ENCODE data around the gene DMD. TPM values are rescaled to one million over a fixed set of nuclear protein-coding genes. Genes with fewer than 3 reads are reported as not detected.

The DMD gene
- total RNA-seq, 1 donor from 2014 or later, result 22.9 TPM

DNA sequence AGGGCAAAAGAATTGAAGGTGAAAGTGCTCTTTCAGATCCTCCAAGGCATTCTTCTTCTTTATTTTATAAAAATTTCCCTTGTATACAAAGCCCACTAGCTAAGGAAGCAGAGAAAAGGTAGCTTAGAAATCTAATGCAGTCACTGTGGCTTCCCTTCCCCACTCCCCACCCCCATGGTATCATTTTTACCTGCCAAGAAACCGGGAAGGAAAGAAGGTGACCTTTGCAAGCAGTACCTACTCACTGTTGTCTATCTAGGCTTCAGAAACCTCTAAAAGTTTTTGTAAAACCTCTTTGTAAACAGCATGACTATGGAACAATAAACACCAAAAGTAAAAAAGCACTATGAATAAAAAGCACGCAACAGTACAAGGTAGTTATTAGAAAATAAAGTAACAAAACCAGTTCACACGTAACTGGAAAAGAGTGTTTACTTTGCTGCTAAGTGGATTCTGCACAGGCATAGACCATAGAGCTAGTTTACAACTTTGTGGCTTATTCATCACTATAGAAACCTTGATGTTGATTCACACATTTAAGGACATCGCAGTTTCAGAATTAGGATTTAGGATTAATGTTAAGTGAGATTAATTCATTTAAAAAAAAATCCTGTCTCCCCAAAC, 2029.9 kb downstream of the DMD start:
- no peak overlapping the region for H3K27ac Mint-ChIP-seq
- peaks cover 11% of the 10 kb centered on the region for H3K4me1 Mint-ChIP-seq
- H3K9me3 Mint-ChIP-seq, result no peaks in the 10 kb centered on the region
- ChIA-PET CTCF (no interaction called here), POLR2A (no interaction called here)
- no peaks in the 10 kb centered on the region for H3K27me3 Mint-ChIP-seq
- TF ChIP-seq CTCF (IDR thresholded peaks at IDR 0.05), result no peak
- no peak overlapping the region for H3K4me3 Mint-ChIP-seq
- peaks cover 19% of the 10 kb centered on the region for H3K36me3 Mint-ChIP-seq (ENCODE audit: low read depth)
- ATAC-seq (ENCODE audit: low read depth), result no peak
- DNase-seq, result no peak
- intact Hi-C loops (cut with micrococcal nuclease), result no loop called here

GRCh38 chrX:31179203-31179602, 2032.1 kb downstream of the DMD start:
- no peak for DNase-seq
- Mint-ChIP-seq H3K36me3 (ENCODE audit: low read depth) (peaks cover 19% of the 10 kb centered on the region), H3K4me1 (peaks cover 11% of the 10 kb centered on the region), H3K27ac (no peak overlapping the region), H3K27me3 (no peaks in the 10 kb centered on the region), H3K4me3 (no peak overlapping the region), H3K9me3 (no peaks in the 10 kb centered on the region)
- intact Hi-C loops (cut with micrococcal nuclease), result no loop called here
- ChIA-PET CTCF (no interaction called here), POLR2A (no interaction called here)
- TF ChIP-seq CTCF (IDR thresholded peaks at IDR 0.05), result no peak
- no peak for ATAC-seq (ENCODE audit: low read depth)

DNA sequence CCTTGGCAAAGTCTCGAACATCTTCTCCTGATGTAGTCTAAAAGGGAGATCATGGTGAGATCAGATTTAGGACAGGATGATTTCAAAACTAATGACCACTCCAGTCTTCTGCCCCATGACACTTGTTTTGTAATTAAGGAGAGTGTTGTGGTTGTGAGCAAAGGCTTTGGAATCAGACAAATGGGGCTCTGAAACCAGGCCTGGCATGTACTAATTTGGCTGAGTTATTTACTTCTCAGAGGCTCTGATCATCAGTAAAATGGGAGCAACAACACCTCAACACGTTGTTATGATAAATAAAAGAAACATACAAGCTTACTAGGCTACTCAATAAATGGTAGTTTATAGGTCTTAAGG, 2032.6 kb downstream of the DMD start:
- Mint-ChIP-seq H3K4me1 (peaks cover 11% of the 10 kb centered on the region), H3K27me3 (no peaks in the 10 kb centered on the region), H3K9me3 (no peaks in the 10 kb centered on the region), H3K36me3 (ENCODE audit: low read depth) (peaks cover 20% of the 10 kb centered on the region), H3K4me3 (no peak overlapping the region), H3K27ac (no peak overlapping the region)
- no peak for DNase-seq
- intact Hi-C loops (cut with micrococcal nuclease), result no loop called here
- CTCF ChIA-PET, result no interaction called here
- no peak for ATAC-seq (ENCODE audit: low read depth)
- POLR2A ChIA-PET, result interaction anchor here (0.7 kb wide), 1 partner anchor 58 kb away, joined by 3 read pairs; no protein-coding TSS in a partner anchor
- no peak for TF ChIP-seq CTCF (IDR thresholded peaks at IDR 0.05)

DNA sequence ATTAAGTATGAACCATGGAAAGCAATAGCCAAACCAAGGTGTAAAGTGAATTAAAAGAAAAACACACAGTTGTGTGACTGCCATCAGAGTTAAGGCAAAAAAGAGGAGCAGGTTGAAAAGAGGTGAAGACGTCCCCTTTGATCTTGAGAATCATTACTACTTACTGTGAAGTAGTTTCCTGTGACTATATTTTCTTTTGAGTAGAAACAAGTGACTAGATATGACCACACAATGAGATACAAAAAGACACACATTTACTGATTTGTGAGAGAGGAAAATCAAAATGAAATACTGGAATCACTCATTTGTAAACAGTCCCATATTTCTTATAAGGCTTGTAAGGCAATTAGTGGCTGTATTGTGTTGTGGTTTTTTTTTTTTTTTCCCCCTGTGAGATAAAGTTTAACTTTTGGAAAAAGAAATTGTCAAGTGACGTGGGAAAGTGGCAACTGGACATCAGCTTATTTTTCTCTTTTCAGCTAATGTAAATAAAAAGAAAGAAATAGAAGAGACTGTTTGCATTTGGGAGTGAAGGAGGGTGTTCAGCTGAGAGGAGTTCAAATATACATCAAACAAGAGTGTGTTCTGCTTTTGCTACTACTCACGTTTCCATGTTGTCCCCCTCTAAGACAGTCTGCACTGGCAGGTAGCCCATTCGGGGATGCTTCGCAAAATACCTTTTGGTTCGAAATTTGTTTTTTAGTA, 2033.1 kb downstream of the DMD start:
- ChIA-PET POLR2A (interaction anchor here (0.7 kb wide), 1 partner anchor 58 kb away, joined by 3 read pairs; no protein-coding TSS in a partner anchor), CTCF (no interaction called here)
- H3K9me3 Mint-ChIP-seq, result no peaks in the 10 kb centered on the region
- H3K27me3 Mint-ChIP-seq, result no peaks in the 10 kb centered on the region
- H3K4me1 Mint-ChIP-seq, result peaks cover 11% of the 10 kb centered on the region
- H3K27ac Mint-ChIP-seq, result no peak overlapping the region
- no peak overlapping the region for H3K4me3 Mint-ChIP-seq
- intact Hi-C loops (cut with micrococcal nuclease), result no loop called here
- DNase-seq (no peak), ATAC-seq (ENCODE audit: low read depth) (no peak)
- no peak for TF ChIP-seq CTCF (IDR thresholded peaks at IDR 0.05)
- peaks cover 20% of the 10 kb centered on the region for H3K36me3 Mint-ChIP-seq (ENCODE audit: low read depth)

DNA sequence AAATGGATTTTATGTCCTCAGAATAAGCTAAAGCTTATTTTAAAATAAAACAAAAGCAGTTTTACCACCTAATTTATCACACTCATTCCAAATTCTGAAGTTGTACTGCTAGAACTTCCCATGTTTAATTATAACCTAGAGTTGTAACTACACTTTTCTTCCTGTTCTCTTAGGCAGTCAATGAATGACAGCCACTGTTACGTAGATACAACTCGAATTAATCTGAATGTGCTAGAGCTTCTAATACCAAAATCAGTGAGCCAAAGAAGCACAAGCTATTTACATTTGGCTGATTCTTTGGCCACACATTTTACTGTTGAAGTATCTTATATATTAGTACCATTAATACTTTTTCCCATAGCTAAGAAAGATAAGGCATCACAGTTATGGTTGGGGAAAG, 2040.6 kb downstream of the DMD start:
- ChIA-PET POLR2A (no interaction called here), CTCF (no interaction called here)
- TF ChIP-seq CTCF (IDR thresholded peaks at IDR 0.05), result no peak
- Mint-ChIP-seq H3K27ac (no peak overlapping the region), H3K9me3 (no peaks in the 10 kb centered on the region), H3K27me3 (no peaks in the 10 kb centered on the region), H3K36me3 (ENCODE audit: low read depth) (peaks cover 5% of the 10 kb centered on the region), H3K4me1 (peaks cover 35% of the 10 kb centered on the region), H3K4me3 (no peak overlapping the region)
- intact Hi-C loops (cut with micrococcal nuclease), result no loop called here
- DNase-seq (no peak), ATAC-seq (ENCODE audit: low read depth) (peak; percentile 9)
